NB4 (cell line): ENCODE data around the gene OLFM4.

Experiments used
- MYC ChIP-seq: IDR thresholded peaks from 2 replicates; pipeline ENCODE4 v1.6.1; 2011; ENCODE audit warnings: low read depth, low read length
- POLR2A ChIP-seq: IDR thresholded peaks from 2 replicates; pipeline ENCODE4 v1.6.1; 2011; ENCODE audit warnings: mild to moderate bottlenecking; ENCODE audit not compliant: insufficient read length; ENCODE audit errors: extremely low read depth
- TF ChIP-seq, protein P1 (sequence below): IDR thresholded peaks from one replicate; pipeline ENCODE4 v1.5.1; 2012; ENCODE audit warnings: low read depth, low read length

DNA sequence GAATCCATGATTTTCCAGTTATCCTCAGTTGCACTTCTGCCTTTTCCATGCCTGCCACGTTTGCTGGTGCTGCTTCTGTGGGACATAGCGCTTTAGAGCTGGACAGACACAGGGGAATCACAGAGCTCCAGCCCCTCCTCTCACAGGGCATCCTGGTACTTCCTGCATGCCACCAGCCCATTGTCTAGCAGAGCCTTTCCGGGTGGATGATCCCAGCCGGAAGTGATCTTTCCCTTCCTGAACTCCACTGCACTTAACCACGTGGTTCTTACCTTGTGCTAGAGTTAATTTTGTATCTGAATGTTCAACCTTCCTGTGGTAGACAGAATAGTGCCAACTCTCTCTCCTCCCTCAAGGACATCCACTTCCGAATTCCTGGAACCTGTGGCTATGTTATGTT lies 12.6 kb upstream of the OLFM4 start:
- TF ChIP-seq, protein P1, sequence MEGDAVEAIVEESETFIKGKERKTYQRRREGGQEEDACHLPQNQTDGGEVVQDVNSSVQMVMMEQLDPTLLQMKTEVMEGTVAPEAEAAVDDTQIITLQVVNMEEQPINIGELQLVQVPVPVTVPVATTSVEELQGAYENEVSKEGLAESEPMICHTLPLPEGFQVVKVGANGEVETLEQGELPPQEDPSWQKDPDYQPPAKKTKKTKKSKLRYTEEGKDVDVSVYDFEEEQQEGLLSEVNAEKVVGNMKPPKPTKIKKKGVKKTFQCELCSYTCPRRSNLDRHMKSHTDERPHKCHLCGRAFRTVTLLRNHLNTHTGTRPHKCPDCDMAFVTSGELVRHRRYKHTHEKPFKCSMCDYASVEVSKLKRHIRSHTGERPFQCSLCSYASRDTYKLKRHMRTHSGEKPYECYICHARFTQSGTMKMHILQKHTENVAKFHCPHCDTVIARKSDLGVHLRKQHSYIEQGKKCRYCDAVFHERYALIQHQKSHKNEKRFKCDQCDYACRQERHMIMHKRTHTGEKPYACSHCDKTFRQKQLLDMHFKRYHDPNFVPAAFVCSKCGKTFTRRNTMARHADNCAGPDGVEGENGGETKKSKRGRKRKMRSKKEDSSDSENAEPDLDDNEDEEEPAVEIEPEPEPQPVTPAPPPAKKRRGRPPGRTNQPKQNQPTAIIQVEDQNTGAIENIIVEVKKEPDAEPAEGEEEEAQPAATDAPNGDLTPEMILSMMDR = no peak
- TF ChIP-seq POLR2A = no peak
- no peak for TF ChIP-seq MYC
